Aorta (tissue), 5 donors: ENCODE results near the gene PRR15L. TPM values are rescaled to one million over a fixed set of nuclear protein-coding genes. Genes with fewer than 3 reads are reported as not detected.

Source experiments
- ATAC-seq: fragments of 200-7000 bp; cut with Tn5 transposase; one replicate; pipeline ENCODE4 v1.9.1; 2022; ENCODE audit warnings: moderate library complexity; ENCODE audit not compliant: low FRiP score
- DNase-seq, 2 donors: peaks; one replicate each; pipeline ENCODE4 v3.0.0-alpha.2; 2020
- H3K27ac ChIP-seq, 2 donors: one replicate each; pipeline ENCODE4 v1.5.1; 2013; ENCODE audit warnings: low read length in 2 of 2, mild to moderate bottlenecking in 2 of 2, moderate library complexity in 2 of 2, control low read depth in 1 of 2, inconsistent platforms in 1 of 2, low read depth in 1 of 2
- H3K27me3 ChIP-seq, 2 donors: one replicate each; pipeline ENCODE4 v1.6.1; 2013; ENCODE audit warnings: control low read depth in 1 of 2, low read length in 1 of 2, mild to moderate bottlenecking in 1 of 2, moderate library complexity in 1 of 2; ENCODE audit not compliant: insufficient read depth in 2 of 2, control insufficient read depth in 1 of 2
- H3K36me3 ChIP-seq, 2 donors: one replicate each; pipeline ENCODE4 v1.6.1; 2013; ENCODE audit warnings: control low read depth in 1 of 2, low read length in 1 of 2, mild to moderate bottlenecking in 1 of 2; ENCODE audit not compliant: insufficient read depth in 2 of 2, control insufficient read depth in 1 of 2
- H3K4me1 ChIP-seq, 2 donors: one replicate each; pipeline ENCODE4 v1.6.1; 2013; ENCODE audit warnings: low read length in 2 of 2, control low read depth in 1 of 2, mild to moderate bottlenecking in 1 of 2, moderate library complexity in 1 of 2; ENCODE audit not compliant: insufficient read depth in 2 of 2, control insufficient read depth in 1 of 2
- H3K4me3 ChIP-seq, 2 donors: one replicate each; pipeline ENCODE4 v1.5.1; 2013; ENCODE audit warnings: low read length in 2 of 2, control low read depth in 1 of 2, mild to moderate bottlenecking in 1 of 2
- H3K9me3 ChIP-seq: one replicate; pipeline ENCODE4 v1.6.1; 2013; ENCODE audit warnings: mild to moderate bottlenecking, low read length; ENCODE audit not compliant: control insufficient read depth
- WGBS, 2 donors: extraction: QIAGEN DNeasy Blood & Tissue Kit; methylation state at CpG; one replicate each; pipeline ENCODE4 v1.1.7; 2013; 5-methylcytosine and 5-hydroxymethylcytosine counted together
- intact Hi-C, 2 donors: fragments of 100-400 bp; cut with DNase I; formaldehyde crosslinking; loops; one replicate each; pipeline versions ENCODE4 v1.14.2 to v1.15.0; 2022
- polyA plus RNA-seq, 2 donors: library from polyadenylated mRNA; stranded (reverse); fragments of 200-250 nt; gene quantifications; one replicate each; pipeline ENCODE4 v1.2.3, GENCODE V29; 2013
- total RNA-seq, 2 donors: library from RNA; stranded (reverse); fragmentation: NEBNext Ultra II Directional; extraction: Animal tissue kit (Norgen Biotek cat#: 25700); gene quantifications; one replicate each; pipeline ENCODE4 v1.2.1, GENCODE V29; 2021
- donor health status: healthy with polysubstance abuse.
- donor health status: Bipolar disorder and iron deficiency.
- donor health status: DM: no; HTN: no; CAD: no.
- donor health status: DM: no; HTN: no; CAD: no.
- donor health status: DM: yes; HTN: yes; CAD: no.

The PRR15L gene
- total and polyA plus RNA-seq, 4 donors, result 0.87 to 43.5 TPM; not detected in 2

DNA sequence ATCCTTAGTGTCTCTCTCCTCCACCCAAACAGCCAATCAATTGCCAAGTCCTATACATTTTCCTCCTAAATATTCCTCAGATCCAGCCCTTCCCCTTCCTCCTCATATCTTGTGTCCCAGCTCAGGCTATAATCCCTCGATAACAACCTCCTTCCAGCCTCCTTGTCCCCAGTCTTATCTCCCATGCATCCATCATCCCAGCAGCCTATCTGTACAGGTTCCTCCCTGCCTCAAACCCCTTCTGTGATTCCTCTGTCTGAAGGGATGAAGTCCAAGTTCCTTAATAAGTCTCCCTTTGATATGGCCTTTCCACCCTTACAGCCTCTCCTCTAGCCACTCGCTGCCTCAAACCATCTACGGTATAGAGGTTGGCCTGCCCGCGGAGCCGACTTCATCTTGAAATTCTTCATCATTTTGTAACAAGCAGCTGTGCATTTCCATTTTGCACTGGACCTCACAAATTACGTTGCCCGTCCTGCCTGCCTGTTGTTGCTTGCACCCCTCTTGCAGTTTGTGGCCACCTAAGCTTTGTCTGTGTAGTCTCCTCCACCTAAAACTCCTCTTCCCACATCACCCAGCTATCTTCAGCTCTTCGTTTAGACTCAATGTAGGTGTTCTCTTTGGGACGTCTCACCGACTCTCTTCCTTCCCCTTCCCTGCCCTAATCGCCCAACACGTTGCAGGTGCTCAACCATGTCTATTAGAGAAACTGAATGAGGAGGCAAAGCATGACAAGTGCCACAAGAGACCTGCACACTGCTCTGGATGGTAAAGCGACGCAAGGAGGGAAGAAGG, 12.4 kb upstream of the PRR15L start:
- Histone ChIP-seq H3K27ac (no peak overlapping the region), H3K4me3 (no peak overlapping the region), H3K27me3 (no peaks in the 10 kb centered on the region), H3K4me1 (peaks cover 0 to 3% of the 10 kb centered on the region in 2 donors), H3K9me3 (no peaks in the 10 kb centered on the region), H3K36me3 (no peaks in the 10 kb centered on the region)
- DNase-seq (no peak), ATAC-seq (no peak)
- intact Hi-C loops, result loop anchor here (1.0 to 5.0 kb wide), 4 partner anchors 23 to 128 kb away; partner anchors contain the start of genes SCRN2 (in 2 of the 2) and SP2 (in 1 of the 2)
- WGBS, 2 donors, result 45 to 48% methylated on average over 15 of the region's 15 CpGs

DNA sequence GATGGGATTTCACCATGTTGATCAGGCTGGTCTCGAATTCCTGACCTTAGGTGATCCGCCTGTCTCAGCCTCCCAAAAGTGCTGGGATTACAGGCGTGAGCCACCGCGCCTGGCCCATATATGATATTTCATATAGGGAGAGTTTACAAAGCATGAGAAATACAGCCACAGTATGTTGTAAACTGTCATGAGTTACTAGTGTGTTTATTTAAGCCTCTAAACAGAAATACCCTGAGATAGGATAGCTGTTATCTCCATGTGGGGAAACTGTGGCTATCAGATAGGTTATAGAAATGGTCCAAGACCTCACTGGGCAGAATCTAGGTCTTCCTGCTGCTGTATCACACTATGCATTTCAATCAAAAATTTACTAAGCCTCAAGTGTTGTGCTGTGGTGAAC, 11.2 kb upstream of the PRR15L start:
- DNase-seq (no peak), ATAC-seq (no peak)
- Histone ChIP-seq H3K4me3 (no peak overlapping the region), H3K4me1 (peaks cover 0 to 3% of the 10 kb centered on the region in 2 donors), H3K36me3 (no peaks in the 10 kb centered on the region), H3K27me3 (no peaks in the 10 kb centered on the region), H3K27ac (no peak overlapping the region), H3K9me3 (no peaks in the 10 kb centered on the region)
- intact Hi-C loops, result no loop called here
- 95 to 98% methylated on average over 5 of the region's 5 CpGs for WGBS, 2 donors

DNA sequence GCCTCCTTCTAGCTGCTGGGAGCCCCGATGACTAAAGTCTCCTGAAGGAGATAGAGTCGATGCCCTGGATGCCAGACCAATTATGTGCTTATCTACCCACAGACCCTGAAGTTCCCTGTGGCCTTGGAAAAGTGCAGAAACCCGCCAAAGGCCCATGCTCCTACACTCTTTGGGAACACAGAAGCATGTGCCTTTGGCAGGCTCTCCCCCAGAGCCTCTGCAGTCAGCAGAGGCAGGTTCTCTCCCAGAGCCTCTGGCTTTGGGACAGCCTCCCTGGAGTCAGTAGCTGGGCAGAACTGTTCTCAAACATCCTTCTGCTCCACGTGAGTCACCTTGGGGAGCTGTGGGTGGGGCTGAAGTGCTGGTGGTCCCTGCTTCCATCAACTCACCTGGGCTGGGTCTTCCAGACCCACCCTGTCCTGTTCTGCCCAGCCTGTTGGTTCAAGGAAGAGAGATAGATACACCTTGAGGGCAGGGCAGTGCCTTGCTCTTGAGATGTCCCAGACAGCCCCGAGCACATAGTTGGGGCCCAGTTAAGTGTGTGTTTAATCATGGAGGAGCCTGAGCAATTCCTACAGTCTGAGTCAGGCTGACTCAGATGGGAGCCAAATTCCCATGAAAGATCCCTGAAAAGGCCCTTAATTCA, 10.0 kb upstream of the PRR15L start:
- H3K36me3 ChIP-seq, result no peaks in the 10 kb centered on the region
- no peak overlapping the region for H3K27ac ChIP-seq
- H3K27me3 ChIP-seq, result no peaks in the 10 kb centered on the region
- 32 to 47% methylated on average over 5 of the region's 5 CpGs for WGBS, 2 donors
- DNase-seq, result no peak
- no peak overlapping the region for H3K4me3 ChIP-seq
- H3K4me1 ChIP-seq, result peaks cover 0 to 3% of the 10 kb centered on the region in 2 donors
- H3K9me3 ChIP-seq, result no peaks in the 10 kb centered on the region
- ATAC-seq, result no peak
- intact Hi-C loops, result no loop called here

- no peak for DNase-seq
- H3K36me3 ChIP-seq, result no peaks in the 10 kb centered on the region
- WGBS, 2 donors, result 38 to 49% methylated on average over 1 of the region's 1 CpG
- no peak overlapping the region for H3K4me3 ChIP-seq
- peaks cover 0 to 3% of the 10 kb centered on the region in 2 donors for H3K4me1 ChIP-seq
- H3K27me3 ChIP-seq, result no peaks in the 10 kb centered on the region
- no peak for ATAC-seq
- H3K9me3 ChIP-seq, result no peaks in the 10 kb centered on the region
- intact Hi-C loops, result no loop called here
- H3K27ac ChIP-seq, result no peak overlapping the region
Observed at GRCh38 chr17:47966079-47966519, 8.4 kb upstream of the PRR15L start.

GRCh38 chr17:47964856-47965255, 7.2 kb upstream of the PRR15L start:
- no peaks in the 10 kb centered on the region for H3K4me1 ChIP-seq
- 92 to 95% methylated on average over 5 of the region's 5 CpGs for WGBS, 2 donors
- no peaks in the 10 kb centered on the region for H3K9me3 ChIP-seq
- no peak for ATAC-seq
- no peak overlapping the region for H3K4me3 ChIP-seq
- H3K27ac ChIP-seq, result no peak overlapping the region
- H3K27me3 ChIP-seq, result no peaks in the 10 kb centered on the region
- intact Hi-C loops, result no loop called here
- H3K36me3 ChIP-seq, result no peaks in the 10 kb centered on the region
- DNase-seq, result no peak

- Histone ChIP-seq H3K36me3 (no peaks in the 10 kb centered on the region), H3K4me3 (no peak overlapping the region), H3K9me3 (no peaks in the 10 kb centered on the region), H3K27ac (no peak overlapping the region), H3K4me1 (no peaks in the 10 kb centered on the region), H3K27me3 (no peaks in the 10 kb centered on the region)
- WGBS, 2 donors, result 79 to 97% methylated on average over 3 of the region's 3 CpGs
- DNase-seq, result no peak
- intact Hi-C loops, result no loop called here
- no peak for ATAC-seq
Observed at GRCh38 chr17:47962901-47963300, 5.2 kb upstream of the PRR15L start.

DNA sequence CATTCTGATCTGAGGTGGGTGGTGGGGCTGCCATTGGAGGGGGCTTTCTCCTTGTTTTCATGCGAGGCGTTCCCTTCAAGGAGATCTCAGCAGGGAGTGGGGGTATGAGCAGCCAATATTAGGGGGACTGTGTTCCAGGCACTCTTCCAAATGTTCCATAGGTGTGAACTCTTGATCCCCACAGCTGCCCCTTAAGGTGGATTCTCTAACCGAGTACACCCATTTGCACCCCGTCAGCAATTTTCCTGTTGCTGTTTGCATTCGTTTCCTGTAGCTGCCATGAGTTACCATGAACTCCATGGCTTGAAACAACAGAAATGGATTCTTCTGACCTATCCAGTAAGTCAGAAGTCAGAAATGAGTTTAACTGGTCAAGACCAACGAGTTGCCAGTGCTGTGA, 3.7 kb upstream of the PRR15L start:
- Histone ChIP-seq H3K27me3 (no peaks in the 10 kb centered on the region), H3K4me3 (no peak overlapping the region), H3K36me3 (no peaks in the 10 kb centered on the region), H3K9me3 (no peaks in the 10 kb centered on the region), H3K4me1 (no peaks in the 10 kb centered on the region), H3K27ac (no peak overlapping the region)
- WGBS, 2 donors, result 83 to 86% methylated on average over 6 of the region's 6 CpGs
- intact Hi-C loops, result no loop called here
- ATAC-seq, result no peak
- DNase-seq, result no peak

DNA sequence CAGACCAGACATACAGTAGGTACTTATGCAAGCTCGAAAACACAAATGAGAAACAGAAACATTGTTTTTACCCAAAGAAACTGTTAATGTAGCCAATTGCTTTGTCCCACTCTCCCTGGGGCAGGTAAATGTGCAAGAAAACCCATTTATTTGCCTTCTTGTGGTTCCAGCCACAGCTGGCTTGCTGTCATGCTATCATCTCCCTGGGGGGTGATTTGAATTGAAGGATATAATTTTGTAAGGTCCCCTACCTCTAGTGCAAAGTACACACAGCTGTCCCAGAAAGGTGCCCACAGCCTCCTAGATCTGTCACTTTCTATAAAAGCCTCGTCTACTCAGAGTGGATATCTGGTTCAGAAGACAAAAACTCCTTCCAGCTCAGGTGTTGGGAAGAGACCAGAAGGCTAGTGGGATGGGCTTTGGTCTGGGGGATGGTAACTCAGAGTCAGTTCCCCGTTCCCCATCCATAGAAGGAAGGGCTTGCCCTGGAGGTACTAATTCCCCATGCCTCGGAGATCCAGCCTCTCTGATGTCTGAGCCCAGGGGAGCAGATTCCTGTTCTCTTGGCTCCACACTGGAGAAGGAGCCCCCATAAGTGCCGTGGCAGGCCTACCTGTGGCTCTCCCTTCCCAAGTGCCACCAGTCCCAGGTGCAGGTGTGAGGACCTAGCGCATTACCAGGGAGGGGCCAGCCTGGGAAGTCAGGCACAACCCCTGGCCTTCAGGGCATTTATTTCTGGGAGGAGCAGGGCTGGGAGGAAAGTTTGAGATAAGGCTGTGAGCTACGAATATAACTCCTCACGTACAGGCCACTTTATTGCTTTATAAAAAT, 2.4 kb upstream of the PRR15L start:
- ATAC-seq (peak; percentile 8), DNase-seq (no peak)
- 76 to 79% methylated on average over 8 of the region's 8 CpGs for WGBS, 2 donors
- intact Hi-C loops, result no loop called here
- Histone ChIP-seq H3K9me3 (no peaks in the 10 kb centered on the region), H3K27me3 (no peaks in the 10 kb centered on the region), H3K4me3 (no peak overlapping the region), H3K27ac (no peak overlapping the region), H3K36me3 (no peaks in the 10 kb centered on the region), H3K4me1 (no peaks in the 10 kb centered on the region)
